K562 treated with DMSO at 1 percent for 24 hours (cell line): ENCODE results near the gene STOML2. TPM values are rescaled to one million over a fixed set of nuclear protein-coding genes. Genes with fewer than 3 reads are reported as not detected.

Experiments
- total RNA-seq: library from RNA; unstranded; fragments of 300-600 nt; gene quantifications from 2 replicates; pipeline ENCODE4 v1.2.3, GENCODE V29; 2022; ENCODE audit warnings: low read depth; ENCODE audit not compliant: insufficient read depth

Gene STOML2, protein sequence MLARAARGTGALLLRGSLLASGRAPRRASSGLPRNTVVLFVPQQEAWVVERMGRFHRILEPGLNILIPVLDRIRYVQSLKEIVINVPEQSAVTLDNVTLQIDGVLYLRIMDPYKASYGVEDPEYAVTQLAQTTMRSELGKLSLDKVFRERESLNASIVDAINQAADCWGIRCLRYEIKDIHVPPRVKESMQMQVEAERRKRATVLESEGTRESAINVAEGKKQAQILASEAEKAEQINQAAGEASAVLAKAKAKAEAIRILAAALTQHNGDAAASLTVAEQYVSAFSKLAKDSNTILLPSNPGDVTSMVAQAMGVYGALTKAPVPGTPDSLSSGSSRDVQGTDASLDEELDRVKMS
- total RNA-seq: 162 and 166 TPM in 2 replicates

GRCh38 chr9:35102769-35103659, at the start of gene STOML2:
Gene STOML2, minus strand, starts transcription at chr9:35103131. Its CDS starts 37 bp downstream, at chr9:35103094.

DNA sequence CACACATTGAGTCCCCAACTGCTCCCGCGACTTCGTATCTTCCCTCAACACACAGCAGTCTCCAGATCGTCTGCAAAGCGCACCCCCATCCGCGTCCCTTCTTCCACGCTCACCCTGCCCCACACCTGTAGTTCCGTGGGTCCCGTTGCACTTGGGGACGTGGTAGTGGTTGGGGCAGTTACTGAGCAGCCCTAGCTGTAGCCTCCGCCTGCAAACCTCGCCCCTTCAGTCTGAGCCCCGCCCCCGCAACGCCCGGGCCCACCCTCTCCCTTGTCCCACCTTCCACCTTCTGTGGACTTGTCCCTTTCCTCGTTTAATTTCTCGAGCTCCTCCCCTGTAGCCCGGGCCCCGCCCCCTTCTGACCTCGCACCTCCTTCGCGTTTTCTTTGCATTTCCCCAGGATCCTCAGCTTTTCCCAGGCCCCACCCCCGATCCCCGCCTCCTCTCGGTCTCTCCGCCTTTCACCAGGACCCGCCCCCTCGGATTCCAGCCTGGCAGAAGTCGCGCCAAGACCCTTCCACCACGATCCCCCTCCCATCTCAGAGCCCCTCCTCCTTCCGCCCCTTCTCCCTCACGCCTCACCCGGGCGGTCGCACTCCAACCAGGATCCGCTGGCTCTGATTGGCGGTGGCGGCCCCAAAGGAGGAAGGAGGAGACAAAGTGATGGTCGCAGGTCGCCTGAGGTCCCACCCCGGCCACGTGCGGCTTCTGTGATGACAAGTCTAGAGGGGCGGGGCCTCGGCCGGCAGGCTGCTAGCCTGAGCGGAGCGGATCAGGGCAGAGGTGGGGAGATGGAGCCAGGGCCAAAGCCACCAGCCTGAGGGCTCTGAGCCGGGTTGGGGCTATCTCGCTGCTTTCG, 13.0 kb upstream of the STOML2 start, which contains the start of gene ATOSB:
Gene ATOSB (minus strand): TSS at position 183 of the 859 bp plus-strand sequence. CDS start 7,588 bp downstream, outside the sequence.

GRCh38 chr9:35096035-35096849, 6.7 kb downstream of the STOML2 start, which contains the start of gene PIGO:
Gene PIGO, minus strand, starts transcription at chr9:35096591. Its CDS starts 1,026 bp downstream, at chr9:35095565.

GRCh38 chr9:35079426-35080341, 23.2 kb downstream of the STOML2 start, which contains the start of gene FANCG:
Gene FANCG, minus strand, starts transcription at chr9:35079942. Its CDS starts 418 bp downstream, at chr9:35079524.

GRCh38 chr9:35072461-35073278, 30.3 kb downstream of the STOML2 start, which contains the start of gene VCP:
Gene VCP, minus strand, starts transcription at chr9:35072625. Its CDS starts 272 bp downstream, at chr9:35072353.

Other genes starting within 250 kb of the STOML2 start
- 0.25 TPM in 2 replicates for gene PHF24, start 144.8 kb downstream of the STOML2 start, total RNA-seq
- 5.5 and 6.6 TPM in 2 replicates for gene DNAJB5, start 113.4 kb downstream of the STOML2 start, total RNA-seq
- 216 and 236 TPM in 2 replicates for gene VCP, start 30.5 kb downstream of the STOML2 start, total RNA-seq
- gene FANCG, start 23.2 kb downstream of the STOML2 start, total RNA-seq: 19.7 and 24.1 TPM in 2 replicates
- gene PIGO, start 6.5 kb downstream of the STOML2 start, total RNA-seq: 9.7 and 9.8 TPM in 2 replicates
- 6.0 and 7.9 TPM in 2 replicates for gene ATOSB, start 12.7 kb upstream of the STOML2 start, total RNA-seq
- gene UNC13B, start 58.9 kb upstream of the STOML2 start, total RNA-seq: 14.5 and 15.7 TPM in 2 replicates